Subcutaneous abdominal adipose tissue (tissue), 5 donors: ENCODE results near the gene TOLLIP.
"Not testable (repeated sequence)": the region's sequence is repeated elsewhere in the genome, so short reads cannot be mapped to it uniquely, and the experiment has no call there.

Experiments
- H3K27ac ChIP-seq: one replicate; pipeline ENCODE4 v1.7.0; 2013; ENCODE audit warnings: low read depth, mild to moderate bottlenecking, inconsistent platforms, low read length, moderate library complexity
- H3K27me3 ChIP-seq, 5 donors: one replicate each; pipeline ENCODE4 v1.7.0; 2013; ENCODE audit warnings: low read length in 5 of 5, inconsistent platforms in 1 of 5; ENCODE audit not compliant: control insufficient read depth in 5 of 5, insufficient read depth in 4 of 5
- H3K36me3 ChIP-seq, 5 donors: one replicate each; pipeline ENCODE4 v1.7.0; 2013; ENCODE audit warnings: low read length in 5 of 5; ENCODE audit not compliant: control insufficient read depth in 5 of 5, insufficient read depth in 5 of 5
- H3K4me1 ChIP-seq, 5 donors: one replicate each; pipeline ENCODE4 v1.7.0; 2013; ENCODE audit warnings: low read length in 5 of 5, mild to moderate bottlenecking in 3 of 5, moderate library complexity in 1 of 5; ENCODE audit not compliant: control insufficient read depth in 5 of 5, insufficient read depth in 5 of 5
- H3K4me3 ChIP-seq, 5 donors: one replicate each; pipeline ENCODE4 v1.7.0; 2013; ENCODE audit warnings: low read length in 5 of 5, low read depth in 1 of 5
- H3K9ac ChIP-seq, 5 donors: one replicate each; pipeline ENCODE4 v1.7.0; 2013; ENCODE audit warnings: low read length in 5 of 5, mild to moderate bottlenecking in 4 of 5, moderate library complexity in 3 of 5
- H3K9me3 ChIP-seq, 5 donors: one replicate each; pipeline ENCODE4 v1.7.0; 2013; ENCODE audit warnings: low read length in 5 of 5; ENCODE audit not compliant: control insufficient read depth in 5 of 5
- donor health status: healthy.
- donor health status: healthy.
- donor health status: healthy.
- donor health status: healthy.
- donor health status: healthy.

TOLLIP gene

DNA sequence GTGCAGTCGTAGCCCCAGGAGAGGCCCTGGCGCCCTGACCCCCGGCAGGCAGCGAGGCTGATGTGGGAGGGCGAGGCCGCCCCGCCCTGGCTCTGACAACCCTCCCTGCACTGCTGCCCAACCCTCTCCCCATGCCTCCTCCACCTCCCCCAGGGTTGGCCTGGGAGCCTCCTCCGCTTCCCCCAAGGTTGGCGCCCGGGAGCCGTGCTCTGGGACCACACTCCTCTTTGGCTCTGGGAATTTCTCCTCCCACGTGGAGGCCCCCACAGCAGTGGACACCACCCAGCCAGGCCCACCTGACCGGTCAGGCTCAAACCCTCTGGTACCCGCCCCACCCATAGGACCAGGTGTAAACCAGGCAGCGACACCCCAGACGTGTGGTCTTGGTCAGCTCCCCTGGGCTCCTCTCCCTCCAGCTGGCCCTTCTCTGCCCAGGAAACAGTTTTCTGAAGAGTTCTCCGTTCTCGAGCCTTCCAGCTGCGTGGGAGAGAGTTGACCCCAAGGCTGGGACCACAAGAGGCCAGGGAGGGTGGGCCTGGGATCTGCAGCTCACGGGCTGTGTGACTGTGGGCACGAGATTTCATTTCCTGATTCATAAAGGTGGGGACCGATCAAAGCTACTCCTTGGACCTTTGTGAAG lies 40.8 kb upstream of the TOLLIP start:
- Histone ChIP-seq H3K27me3 (peaks cover 7 to 35% (median 15%) of the 10 kb centered on the region in 5 donors), H3K4me3 (no peak overlapping the region), H3K27ac (no peak overlapping the region), H3K36me3 (no peaks in the 10 kb centered on the region), H3K4me1 (no peaks in the 10 kb centered on the region), H3K9me3 (no peaks in the 10 kb centered on the region), H3K9ac (no peak overlapping the region)

- Histone ChIP-seq H3K27ac (no peak overlapping the region), H3K9ac (no peak overlapping the region), H3K4me3 (no peak overlapping the region), H3K36me3 (no peaks in the 10 kb centered on the region), H3K9me3 (no peaks in the 10 kb centered on the region), H3K4me1 (no peaks in the 10 kb centered on the region), H3K27me3 (peaks cover 7 to 35% (median 15%) of the 10 kb centered on the region in 5 donors)
Measured at GRCh38 chr11:1349327-1350041, 40.1 kb upstream of the TOLLIP start.

GRCh38 chr11:1348796-1349326 lies 39.4 kb upstream of the TOLLIP start:
- H3K9me3 ChIP-seq: no peaks in the 10 kb centered on the region
- no peak overlapping the region for H3K27ac ChIP-seq
- H3K4me3 ChIP-seq: no peak overlapping the region
- no peaks in the 10 kb centered on the region for H3K36me3 ChIP-seq
- no peaks in the 10 kb centered on the region for H3K4me1 ChIP-seq
- H3K9ac ChIP-seq: no peak overlapping the region
- peaks cover 7 to 30% (median 15%) of the 10 kb centered on the region in 5 donors for H3K27me3 ChIP-seq

DNA sequence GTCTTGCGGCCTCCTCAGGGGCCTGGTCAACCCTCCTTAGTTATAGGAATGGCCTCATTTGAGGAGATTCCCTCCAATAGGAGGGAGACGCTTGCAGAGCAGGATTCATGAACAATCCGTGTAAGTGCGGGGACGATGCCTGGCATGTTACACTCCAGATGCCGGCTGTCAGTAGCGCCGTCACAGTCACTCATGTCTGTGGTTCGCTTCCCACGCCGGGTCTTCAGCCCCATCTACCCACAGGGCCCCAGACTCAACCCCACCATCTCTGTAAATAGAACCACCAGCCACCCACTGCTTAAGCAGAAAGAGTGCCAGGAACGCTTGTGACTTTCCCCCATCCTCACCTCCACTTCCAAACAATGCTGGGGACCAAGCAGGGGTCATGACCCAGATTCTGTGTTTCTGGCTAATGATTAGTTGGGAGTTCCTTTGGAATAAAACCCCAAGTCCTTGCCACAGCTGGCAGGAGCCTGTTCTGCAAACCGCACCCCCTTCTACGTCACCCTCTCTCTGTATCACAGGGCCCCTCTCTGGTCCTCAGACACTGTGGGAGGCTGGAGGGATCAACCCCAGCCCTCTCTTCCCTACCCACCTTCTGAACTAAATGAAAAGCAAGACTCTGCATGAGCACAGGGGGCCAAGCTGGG lies 38.8 kb upstream of the TOLLIP start:
- Histone ChIP-seq H3K27ac (no peak overlapping the region), H3K36me3 (no peaks in the 10 kb centered on the region), H3K4me3 (no peak overlapping the region), H3K27me3 (peaks cover 5 to 25% (median 13%) of the 10 kb centered on the region in 5 donors), H3K4me1 (no peaks in the 10 kb centered on the region), H3K9me3 (no peaks in the 10 kb centered on the region), H3K9ac (no peak overlapping the region)

- H3K36me3 ChIP-seq, H3K4me3 ChIP-seq, H3K27ac ChIP-seq, H3K4me1 ChIP-seq, H3K9ac ChIP-seq, H3K9me3 ChIP-seq: not testable (repeated sequence)
- peaks cover 3 to 23% (median 12%) of the 10 kb centered on the region in 5 donors for H3K27me3 ChIP-seq
Measured at GRCh38 chr11:1347411-1347999, 38.1 kb upstream of the TOLLIP start.

DNA sequence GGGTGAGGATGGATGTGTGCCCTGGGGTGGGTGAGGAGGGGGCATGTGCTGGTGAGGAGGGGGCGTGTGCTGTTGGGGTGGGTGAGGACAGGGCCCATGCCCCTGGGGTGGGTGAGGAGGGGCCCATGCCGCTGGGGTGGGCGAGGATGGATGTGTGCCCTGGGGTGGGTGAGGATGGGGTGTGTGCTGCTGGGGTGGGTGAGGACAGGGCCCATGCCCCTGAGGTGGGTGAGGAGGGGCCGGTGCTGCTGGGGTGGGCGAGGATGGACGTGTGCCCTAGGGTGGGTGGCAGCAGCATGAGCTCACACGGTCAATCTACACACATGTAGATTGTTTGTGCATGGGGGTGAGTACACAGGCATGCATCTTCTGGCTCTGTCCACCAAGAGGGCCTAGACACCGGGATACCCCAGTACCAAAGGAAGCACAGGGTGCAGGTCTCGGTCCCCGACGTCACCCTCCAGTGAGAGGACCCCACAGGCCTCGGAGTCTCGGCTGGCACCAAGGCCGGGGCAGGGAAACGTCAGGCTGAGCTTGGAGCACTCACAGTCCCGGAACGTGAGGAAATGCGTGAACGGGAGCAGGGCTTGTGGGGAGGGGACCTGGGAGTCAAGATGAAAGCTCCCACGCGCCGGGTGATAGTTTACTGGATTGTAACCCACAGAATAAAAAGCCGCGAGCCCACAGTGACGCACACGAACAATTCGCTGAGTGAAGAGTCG lies 37.4 kb upstream of the TOLLIP start:
- Histone ChIP-seq H3K27ac (no peak overlapping the region), H3K4me1 (peaks cover 0 to 4% (median 0%) of the 10 kb centered on the region in 5 donors), H3K9me3 (no peaks in the 10 kb centered on the region), H3K9ac (no peak overlapping the region), H3K4me3 (no peak overlapping the region), H3K27me3 (peaks cover 3 to 23% (median 12%) of the 10 kb centered on the region in 5 donors), H3K36me3 (no peaks in the 10 kb centered on the region)

GRCh38 chr11:1345737-1346513 lies 36.5 kb upstream of the TOLLIP start:
- peaks cover 3 to 21% (median 12%) of the 10 kb centered on the region in 5 donors for H3K27me3 ChIP-seq
- H3K9ac ChIP-seq: no peak overlapping the region
- no peak overlapping the region for H3K27ac ChIP-seq
- no peaks in the 10 kb centered on the region for H3K9me3 ChIP-seq
- no peak overlapping the region for H3K4me3 ChIP-seq
- no peaks in the 10 kb centered on the region for H3K36me3 ChIP-seq
- H3K4me1 ChIP-seq: peaks cover 0 to 4% (median 0%) of the 10 kb centered on the region in 5 donors

- Histone ChIP-seq H3K27ac (no peak overlapping the region), H3K27me3 (peaks cover 0 to 9% (median 3%) of the 10 kb centered on the region in 5 donors), H3K9me3 (no peaks in the 10 kb centered on the region), H3K4me3 (no peak overlapping the region), H3K4me1 (peaks cover 0 to 4% (median 0%) of the 10 kb centered on the region in 5 donors), H3K36me3 (no peaks in the 10 kb centered on the region), H3K9ac (no peak overlapping the region)
Measured at GRCh38 chr11:1344056-1344635, 34.7 kb upstream of the TOLLIP start.
